GM19397 (cell line): ENCODE measurements around the gene CCN6.
"Not testable (repeated sequence)": the region's sequence is repeated elsewhere in the genome, so short reads cannot be mapped to it uniquely, and the experiment has no call there.

Experiments used
- ATAC-seq: cut with Tn5 transposase; IDR thresholded peaks from one replicate; pipeline ENCODE4 v1.9.1; 2021; ENCODE audit warnings: mild to moderate bottlenecking, moderate library complexity; ENCODE audit not compliant: unreplicated experiment

Gene CCN6

GRCh38 chr6:112049026-112049799, 4.7 kb upstream of the CCN6 start:
- ATAC-seq: no peak

DNA sequence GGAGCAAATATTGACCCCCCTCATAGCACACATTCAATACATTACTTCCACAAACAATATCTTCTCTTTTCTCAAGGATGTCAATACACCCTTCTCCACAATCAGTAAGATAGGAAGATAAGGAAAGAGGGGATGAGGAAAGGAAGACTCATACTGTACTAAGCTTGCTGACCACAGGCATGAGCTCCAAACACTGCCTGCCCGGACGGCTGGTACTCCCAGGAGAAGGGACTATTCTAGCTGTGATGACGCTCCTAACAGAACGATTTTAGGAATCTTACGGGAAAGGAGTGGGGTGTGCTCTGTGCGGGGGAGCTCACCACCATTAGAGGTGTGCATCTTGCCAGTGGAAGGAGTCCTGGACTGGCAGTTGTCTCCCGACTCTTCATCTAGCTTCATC, 3.9 kb upstream of the CCN6 start:
- ATAC-seq: no peak

- ATAC-seq: no peak
Observed at GRCh38 chr6:112050429-112050828, 3.5 kb upstream of the CCN6 start.

DNA sequence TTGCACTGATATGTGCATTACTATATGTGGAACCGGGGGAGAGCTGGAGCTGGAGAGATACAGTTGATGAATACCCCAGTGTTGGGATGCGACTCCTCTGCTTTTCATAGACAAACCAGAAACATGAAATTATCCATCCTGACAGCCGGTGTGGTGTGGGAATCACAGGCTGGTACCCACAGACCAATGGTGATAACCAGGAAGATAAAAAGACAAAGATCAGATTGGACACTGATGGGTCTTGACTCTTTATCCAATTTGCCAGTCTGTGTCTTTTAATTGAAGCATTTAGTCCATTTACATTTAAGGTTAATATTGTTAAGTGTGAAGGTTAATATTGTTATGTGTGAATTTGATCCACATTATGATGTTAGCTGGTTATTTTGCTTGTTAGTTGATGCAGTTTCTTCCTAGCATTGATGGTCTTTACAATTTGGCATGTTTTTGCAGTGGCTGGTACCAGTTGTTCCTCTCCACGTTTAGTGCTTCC, 2.6 kb upstream of the CCN6 start:
- not testable (repeated sequence) for ATAC-seq

GRCh38 chr6:112054555-112055190, 769 bp downstream of the CCN6 start:
- ATAC-seq: no peak

DNA sequence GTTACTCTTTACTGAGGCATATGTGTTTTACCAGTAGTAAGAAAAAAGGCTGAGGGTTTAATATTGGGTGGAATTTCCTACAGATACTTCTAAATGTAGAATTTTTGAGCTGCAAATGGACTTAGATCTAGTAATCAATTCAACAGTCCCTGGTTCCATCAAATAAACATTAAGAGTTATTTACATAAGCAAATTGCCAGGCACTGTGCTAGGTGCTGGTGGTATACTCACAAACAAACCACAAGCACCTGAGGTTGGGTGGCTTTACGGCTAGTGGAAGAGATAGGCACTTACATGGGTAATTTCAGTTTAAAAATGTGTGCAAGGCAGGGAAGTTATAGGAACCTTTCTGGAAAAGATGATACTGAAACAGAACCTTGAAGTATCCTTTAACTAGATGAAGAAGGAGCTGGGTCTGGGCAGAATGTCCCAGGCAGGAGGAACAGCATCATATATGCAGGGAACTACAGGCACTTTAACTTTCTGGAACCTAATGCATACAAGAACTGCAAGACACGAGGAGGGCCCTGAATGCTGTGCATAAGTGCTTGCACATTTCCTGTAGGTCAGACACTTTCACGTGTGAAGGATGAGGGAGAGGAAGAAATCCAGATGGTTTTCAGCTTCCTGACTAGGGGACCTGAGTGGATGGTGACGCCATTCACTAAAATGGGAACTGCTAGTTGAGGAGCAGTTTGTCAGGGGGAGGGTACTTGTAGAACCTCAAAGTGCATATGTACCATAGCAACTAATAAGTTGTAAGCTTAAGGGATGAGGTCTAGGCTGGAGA, 4.5 kb downstream of the CCN6 start:
- ATAC-seq: no peak

GRCh38 chr6:112061605-112062004, 7.7 kb downstream of the CCN6 start:
- ATAC-seq: no peak

GRCh38 chr6:112062966-112063365, 9.1 kb downstream of the CCN6 start:
- ATAC-seq: no peak

DNA sequence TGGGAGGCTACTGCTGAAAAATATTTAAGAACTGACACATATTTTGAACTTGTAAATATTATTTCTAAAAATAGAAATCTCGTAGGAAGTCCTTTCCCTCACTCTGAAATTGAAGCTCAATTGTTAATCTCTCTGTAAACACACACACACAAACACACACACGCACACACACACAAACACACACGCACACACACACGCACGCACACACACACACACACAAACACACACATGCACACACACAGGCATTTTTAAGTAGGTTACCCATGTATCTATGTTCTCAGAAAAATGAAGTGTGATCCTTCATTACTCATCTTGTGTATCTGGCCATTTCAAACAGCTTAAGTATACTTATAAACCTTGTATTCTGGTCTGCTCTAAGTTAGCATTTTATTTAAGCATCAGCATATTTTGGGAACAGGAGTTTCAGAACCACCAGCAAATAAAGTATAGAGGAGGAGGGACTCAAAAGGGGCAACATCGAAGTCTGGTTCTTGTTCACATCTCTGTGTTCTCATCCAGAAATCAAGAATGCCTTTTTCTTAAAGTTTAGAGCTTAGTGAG, 11.6 kb downstream of the CCN6 start:
- ATAC-seq: no peak

GRCh38 chr6:112066606-112067005, 12.7 kb downstream of the CCN6 start:
- ATAC-seq: no peak

- ATAC-seq: no peak
Observed at GRCh38 chr6:112081569-112081968, 27.7 kb downstream of the CCN6 start.

GRCh38 chr6:112085286-112086065, 31.6 kb downstream of the CCN6 start:
- ATAC-seq: no peak

- peak; percentile 14 for ATAC-seq
Observed at GRCh38 chr6:112086744-112087135, 32.8 kb downstream of the CCN6 start.

DNA sequence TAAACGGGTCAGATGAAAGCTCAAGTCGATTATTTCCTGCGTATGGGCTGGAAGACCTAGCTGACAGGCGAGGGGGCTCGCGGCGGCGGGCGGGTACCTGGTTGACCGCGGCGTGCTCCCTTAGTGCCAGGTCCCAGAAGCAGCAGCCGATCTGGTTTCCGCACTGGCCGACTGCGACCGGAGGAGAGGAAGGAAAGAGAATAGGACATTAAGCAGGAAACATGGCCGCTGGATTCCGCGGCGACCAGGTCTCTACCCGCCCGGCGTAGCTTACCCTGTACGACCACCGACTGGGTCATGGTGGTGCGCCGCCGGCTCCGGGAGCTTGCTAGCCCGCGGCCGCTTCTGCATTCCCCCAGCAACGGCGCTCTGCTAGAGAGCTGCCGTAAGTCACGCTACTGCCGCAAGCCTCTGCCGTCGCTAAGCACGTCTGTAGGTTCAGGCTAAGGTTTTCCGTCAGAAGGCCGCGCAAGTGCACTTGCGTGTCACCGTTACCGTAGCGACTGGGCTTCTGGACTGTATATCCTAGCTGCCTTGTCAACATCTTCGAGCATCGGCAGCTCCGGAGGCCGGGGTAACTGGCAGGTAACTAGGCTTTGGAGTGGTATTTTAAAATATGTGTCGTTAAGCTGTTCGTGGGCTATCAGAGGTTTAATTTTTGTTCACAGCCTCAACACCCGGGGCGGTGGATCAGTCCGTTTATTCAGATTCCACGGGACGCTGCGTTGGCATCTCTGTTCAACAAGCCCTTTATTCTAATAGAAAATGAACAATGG, 33.4 kb downstream of the CCN6 start, which contains the start of the genes FAM229B and TUBE1:
Gene FAM229B (plus strand): TSS at position 456 of the 776 bp plus-strand sequence. CDS start 11,693 bp downstream, outside the sequence.
Gene TUBE1 (minus strand): TSS at position 347 of the 776 bp plus-strand sequence. CDS start 48 bp downstream, at position 299.
- ATAC-seq: peak; percentile 98

- ATAC-seq: no peak
Observed at GRCh38 chr6:112087916-112088315, 34.0 kb downstream of the CCN6 start.

DNA sequence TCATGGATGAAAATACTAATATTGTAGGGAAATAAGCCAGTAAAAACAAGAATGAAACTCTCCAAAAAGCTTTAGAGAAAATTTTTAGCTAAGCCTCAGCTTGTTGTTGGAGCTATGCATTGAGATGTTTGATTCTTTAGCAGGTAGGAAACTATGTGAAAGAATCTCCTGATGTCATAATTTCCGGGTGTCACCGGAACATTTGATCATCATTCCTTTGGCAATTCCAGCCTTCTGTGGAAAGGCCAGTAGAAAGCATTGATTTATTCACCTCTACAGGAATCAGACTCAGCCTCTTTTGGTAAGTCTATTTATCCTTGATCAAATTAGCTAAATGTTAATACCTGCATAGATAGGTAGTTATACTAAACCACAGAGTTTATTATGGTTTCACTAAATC, 43.0 kb downstream of the CCN6 start:
- ATAC-seq: no peak

DNA sequence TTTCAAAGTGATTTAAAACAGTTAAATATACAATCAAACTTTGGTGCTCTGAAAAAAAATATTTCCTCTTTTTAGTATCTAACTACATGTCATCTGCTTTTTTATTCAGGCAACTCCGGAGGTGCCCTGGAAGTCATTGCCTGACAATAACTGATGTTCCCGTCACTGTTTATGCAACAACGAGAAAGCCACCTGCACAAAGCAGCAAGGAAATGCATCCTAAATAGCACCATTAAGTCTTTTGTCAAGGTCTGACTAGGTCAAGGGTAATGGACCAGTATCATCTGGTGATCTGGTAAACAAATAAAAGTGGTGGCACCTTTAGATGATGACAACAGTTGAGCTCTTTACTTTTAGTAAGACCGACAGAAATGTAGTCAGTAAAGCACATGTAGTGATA, 46.7 kb downstream of the CCN6 start:
- ATAC-seq: no peak

- ATAC-seq: not testable (repeated sequence)
Observed at GRCh38 chr6:112106026-112106425, 52.1 kb downstream of the CCN6 start.

DNA sequence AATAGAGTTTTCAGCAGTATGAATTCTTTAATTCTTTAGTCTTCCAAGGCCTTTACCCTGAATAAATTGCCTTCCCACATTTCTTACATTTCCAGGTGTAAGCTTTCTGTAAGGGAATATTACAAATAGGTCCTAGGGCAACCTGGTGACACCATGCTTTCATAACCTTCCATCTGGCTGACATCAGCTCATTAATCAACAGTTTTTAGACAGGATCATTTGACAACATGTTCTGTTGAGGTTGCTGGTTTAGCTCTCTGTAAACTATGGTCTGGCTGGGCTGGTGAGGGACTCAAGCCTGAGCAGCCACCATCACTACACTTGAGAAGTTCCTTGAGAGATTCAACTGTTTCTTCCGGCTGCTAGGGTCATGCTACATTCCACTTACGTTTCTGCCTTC, 52.7 kb downstream of the CCN6 start:
- ATAC-seq: no peak
